Peyer's patch (tissue), 4 donors: ENCODE data around the gene STOML2.

Source experiments
- POLR2A ChIP-seq, 2 donors: fragments of 450-650 bp; IDR thresholded peaks; one replicate each; pipeline ENCODE4 v1.5.1; 2017; ENCODE audit warnings: antibody characterized with exemption in 2 of 2, mild to moderate bottlenecking in 2 of 2, moderate library complexity in 2 of 2
- TF ChIP-seq, protein P1 (sequence below), 6 experiments: fragments of 450-650 bp in 4 of 6; fragments of 200-600 bp in 2 of 6; sonication (generic) in 1 of 6; IDR thresholded peaks; one replicate each; pipeline ENCODE4 v1.5.1; 2017 to 2019; ENCODE audit warnings: antibody characterized with exemption in 6 of 6, mild to moderate bottlenecking in 3 of 6, moderate library complexity in 1 of 6

DNA sequence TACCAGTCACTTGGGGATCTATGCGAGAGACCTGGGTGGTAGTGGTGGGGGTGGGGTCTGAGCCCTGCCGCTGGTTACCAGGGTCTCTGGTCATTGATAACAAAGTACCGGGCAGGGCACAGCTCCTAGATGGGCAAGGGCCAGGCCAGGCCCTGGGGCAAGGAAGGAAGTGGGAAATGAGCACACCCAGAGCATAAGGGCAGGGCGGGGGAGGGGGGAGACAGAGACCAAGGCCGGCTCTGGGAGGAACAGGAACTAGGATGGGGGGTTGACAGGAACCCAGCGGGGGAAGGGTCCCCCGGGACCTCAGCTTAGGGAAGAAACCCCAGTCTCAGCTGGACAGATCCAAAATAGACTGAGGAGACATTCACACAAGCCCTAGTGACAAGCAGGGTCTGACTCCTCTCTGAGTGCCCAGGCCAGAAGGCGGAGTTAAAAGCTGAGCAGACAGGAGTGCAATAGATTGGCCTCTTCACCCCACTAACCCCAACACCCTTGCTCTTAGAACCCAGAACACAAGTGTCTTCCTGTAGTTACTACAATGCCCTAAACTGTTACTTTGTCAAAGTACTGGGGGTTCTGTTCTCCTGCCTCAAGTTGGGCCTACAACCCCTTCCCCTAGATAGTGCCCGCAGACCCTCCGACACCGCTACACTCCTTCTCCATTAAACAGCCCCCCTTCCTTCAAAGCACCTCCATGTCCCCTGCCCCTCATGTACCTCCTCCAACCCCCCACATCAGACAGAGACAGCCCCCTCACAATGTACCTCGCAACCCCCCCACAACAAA is 12.1 kb upstream of the STOML2 start:
- peak; percentile 20 to 55 for TF ChIP-seq POLR2A (IDR thresholded peaks at IDR 0.05)
- TF ChIP-seq, protein P1, sequence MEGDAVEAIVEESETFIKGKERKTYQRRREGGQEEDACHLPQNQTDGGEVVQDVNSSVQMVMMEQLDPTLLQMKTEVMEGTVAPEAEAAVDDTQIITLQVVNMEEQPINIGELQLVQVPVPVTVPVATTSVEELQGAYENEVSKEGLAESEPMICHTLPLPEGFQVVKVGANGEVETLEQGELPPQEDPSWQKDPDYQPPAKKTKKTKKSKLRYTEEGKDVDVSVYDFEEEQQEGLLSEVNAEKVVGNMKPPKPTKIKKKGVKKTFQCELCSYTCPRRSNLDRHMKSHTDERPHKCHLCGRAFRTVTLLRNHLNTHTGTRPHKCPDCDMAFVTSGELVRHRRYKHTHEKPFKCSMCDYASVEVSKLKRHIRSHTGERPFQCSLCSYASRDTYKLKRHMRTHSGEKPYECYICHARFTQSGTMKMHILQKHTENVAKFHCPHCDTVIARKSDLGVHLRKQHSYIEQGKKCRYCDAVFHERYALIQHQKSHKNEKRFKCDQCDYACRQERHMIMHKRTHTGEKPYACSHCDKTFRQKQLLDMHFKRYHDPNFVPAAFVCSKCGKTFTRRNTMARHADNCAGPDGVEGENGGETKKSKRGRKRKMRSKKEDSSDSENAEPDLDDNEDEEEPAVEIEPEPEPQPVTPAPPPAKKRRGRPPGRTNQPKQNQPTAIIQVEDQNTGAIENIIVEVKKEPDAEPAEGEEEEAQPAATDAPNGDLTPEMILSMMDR (IDR thresholded peaks at IDR 0.05) = no peak
